ENCODE data around the gene FGF10.

FGF10 gene

DNA sequence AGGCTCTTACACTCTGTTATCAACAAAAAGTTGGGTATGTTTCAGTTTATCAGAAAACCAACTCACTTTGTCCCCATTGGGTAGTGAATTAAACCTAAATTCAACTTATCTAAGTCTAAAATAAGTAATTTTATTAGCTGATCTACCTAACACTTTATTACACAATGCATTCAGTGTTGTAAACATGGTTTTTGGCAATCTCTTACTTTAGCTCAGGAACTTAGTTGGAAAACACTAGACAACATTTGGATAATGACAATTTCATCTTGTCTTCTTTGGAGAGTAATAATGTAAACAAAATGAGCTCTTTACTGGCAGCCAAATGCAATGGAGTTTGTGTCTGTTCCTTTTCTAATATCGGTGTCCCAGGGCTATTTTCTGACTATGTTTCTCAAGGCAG, 33.0 kb downstream of the FGF10 start:
- no peak for DNase-seq (ENCODE audit: low read depth in 2 of 2)

- no peak for DNase-seq (ENCODE audit: low read depth in 2 of 2)
These were observed 43.3 kb downstream of the FGF10 start for GRCh38 chr5:44345871-44346270.

- no peak for DNase-seq (ENCODE audit: low read depth in 2 of 2)
These were observed 52.5 kb downstream of the FGF10 start for GRCh38 chr5:44336708-44337107.

DNA sequence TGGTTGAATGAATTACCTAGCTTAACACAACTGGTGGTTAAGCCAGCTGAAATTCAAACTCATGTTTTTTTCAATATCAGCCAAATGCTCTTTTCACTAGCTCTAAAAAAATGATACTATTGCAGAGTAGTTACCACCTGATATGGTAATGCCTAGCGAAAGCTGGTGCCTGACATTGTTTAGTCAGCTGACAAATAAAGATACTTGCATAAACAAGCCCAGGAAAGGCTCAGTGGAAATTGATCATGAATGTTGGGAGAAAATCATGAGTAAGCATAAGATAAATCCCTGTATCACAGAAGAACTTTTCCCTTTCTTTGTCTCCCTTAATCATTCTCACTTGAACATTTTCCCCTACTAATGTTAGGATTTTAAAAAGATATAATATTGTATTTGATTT, 54.6 kb downstream of the FGF10 start:
- no peak for DNase-seq (ENCODE audit: low read depth in 2 of 2)

- DNase-seq (ENCODE audit: low read depth in 2 of 2): no peak
These were observed 56.8 kb downstream of the FGF10 start for GRCh38 chr5:44332285-44332971.

DNA sequence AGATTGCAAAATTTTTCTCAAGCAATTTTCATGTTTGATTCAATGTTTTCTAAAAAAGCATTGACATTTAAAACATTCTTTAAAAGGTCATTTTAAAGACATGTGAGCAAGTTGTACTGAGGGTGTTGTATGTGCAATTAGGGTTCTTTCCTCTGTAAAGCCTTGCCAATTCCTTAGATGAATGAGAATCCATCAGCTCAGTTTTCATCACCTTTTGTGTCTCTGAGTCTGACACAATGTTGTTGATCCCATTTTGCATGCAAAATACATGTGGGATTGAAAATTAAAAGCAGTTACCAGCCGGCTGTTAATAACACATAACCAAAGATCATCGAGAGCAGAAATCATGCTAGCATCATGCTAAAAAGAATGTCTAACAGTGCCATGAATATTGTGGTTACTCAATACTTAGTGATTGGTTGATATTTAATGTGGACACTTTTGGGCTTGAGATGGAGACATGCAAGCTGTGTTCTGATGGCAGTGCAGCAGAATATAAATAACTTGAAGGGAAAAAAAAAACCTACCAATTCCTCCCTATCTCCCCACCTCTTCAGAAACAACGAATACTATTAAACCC, 57.7 kb downstream of the FGF10 start:
- no peak for DNase-seq (ENCODE audit: low read depth in 2 of 2)

GRCh38 chr5:44329716-44330115, 59.5 kb downstream of the FGF10 start:
- no peak for DNase-seq (ENCODE audit: low read depth in 2 of 2)

DNA sequence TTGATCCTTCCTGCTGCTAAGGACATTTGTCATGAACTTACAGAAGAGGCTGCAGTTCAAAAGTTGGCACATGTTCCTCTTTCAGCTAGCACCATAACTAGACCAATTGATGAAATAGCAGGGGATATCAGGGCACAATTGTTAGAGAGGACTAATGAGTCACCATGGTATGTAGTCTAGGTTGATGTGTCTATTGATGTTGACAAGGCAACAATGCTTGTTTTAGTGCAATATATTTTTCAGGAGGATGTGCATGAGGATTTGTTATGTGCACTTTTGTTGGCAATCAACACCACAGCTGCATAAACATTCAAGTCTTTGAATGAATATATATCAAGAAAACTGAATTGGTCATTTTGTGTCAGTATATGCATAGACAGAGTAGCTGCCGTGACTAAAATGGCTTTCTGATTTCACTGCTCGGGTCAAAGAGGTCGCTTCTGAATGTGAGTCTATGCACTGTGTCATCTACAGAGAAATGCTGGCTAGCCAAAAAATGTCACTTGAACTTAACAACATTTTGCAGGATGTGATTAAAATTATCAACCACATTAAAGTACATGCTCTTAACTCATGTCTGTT, 68.0 kb downstream of the FGF10 start:
- DNase-seq (ENCODE audit: low read depth in 2 of 2): no peak

DNA sequence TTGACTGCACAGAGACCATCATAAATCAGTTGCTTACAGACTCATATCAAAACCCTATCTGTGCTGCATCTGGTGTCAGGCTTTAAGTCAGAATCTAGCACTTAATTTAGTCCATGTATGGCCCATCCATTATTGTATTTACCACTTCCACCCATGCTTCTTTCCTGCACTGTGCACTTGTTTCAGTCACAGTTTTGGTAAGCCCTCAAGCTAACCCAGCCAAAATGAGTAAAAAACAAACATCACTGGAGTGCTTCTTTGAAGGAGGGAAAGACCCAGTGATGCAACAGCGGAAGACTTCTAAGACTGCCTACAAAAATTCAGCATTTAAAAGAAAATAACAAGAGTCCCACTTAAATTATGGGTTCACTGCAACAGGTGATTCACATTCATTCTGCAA, 69.0 kb downstream of the FGF10 start:
- DNase-seq (ENCODE audit: low read depth in 2 of 2): no peak

GRCh38 chr5:44318883-44319282, 70.3 kb downstream of the FGF10 start:
- DNase-seq (ENCODE audit: low read depth in 2 of 2): no peak

DNA sequence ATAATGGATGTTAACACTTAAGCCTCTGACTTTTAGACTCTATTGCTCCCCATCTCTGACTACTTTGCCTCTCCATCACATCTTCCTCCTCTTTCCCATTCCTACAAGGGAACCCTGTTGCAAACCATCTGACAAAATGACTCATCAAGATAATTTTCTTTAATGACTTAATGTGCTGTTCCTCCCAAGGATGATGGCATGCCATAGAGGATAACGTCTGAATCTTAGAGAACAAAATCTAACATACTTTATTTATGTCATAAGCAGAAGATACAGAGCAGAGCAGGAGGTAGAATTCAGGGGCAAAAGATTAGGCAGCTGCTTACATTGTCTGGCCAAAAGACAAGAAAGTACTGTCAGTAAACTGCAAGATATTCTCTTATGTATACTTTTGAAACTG, 76.8 kb downstream of the FGF10 start:
- no peak for DNase-seq (ENCODE audit: low read depth in 2 of 2)

GRCh38 chr5:44300551-44300950, 88.7 kb downstream of the FGF10 start:
- DNase-seq (ENCODE audit: low read depth in 2 of 2): no peak

GRCh38 chr5:44299394-44299793, 89.8 kb downstream of the FGF10 start:
- no peak for DNase-seq (ENCODE audit: low read depth in 2 of 2)

- no peak for DNase-seq (ENCODE audit: low read depth in 2 of 2)
These were observed 94.7 kb downstream of the FGF10 start for GRCh38 chr5:44294516-44294915.

DNA sequence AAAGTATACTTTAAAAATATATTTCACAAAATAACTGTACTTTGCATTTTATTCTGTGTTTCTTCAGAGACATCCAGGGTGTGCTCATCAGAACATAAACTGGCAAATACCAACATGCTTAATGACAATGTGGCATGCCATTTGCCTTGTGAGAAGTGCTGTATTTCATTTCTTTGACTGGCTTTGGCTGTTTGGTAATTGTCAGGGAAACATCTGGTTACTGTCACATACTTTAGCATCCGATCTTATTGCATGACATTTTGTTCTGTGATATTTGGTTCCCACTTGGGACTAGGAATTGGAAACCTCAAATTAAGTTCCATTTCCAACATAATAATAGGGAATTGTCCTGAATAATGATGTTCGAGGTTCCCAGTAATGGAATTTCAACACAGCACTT, 96.5 kb downstream of the FGF10 start:
- no peak for DNase-seq (ENCODE audit: low read depth in 2 of 2)

- DNase-seq (ENCODE audit: low read depth in 2 of 2): no peak
These were observed 110.8 kb downstream of the FGF10 start for GRCh38 chr5:44278469-44278868.

GRCh38 chr5:44275908-44276307, 113.3 kb downstream of the FGF10 start:
- DNase-seq (ENCODE audit: low read depth in 2 of 2): no peak

- no peak for DNase-seq (ENCODE audit: low read depth in 2 of 2)
These were observed 113.9 kb downstream of the FGF10 start for GRCh38 chr5:44275329-44275728.

DNA sequence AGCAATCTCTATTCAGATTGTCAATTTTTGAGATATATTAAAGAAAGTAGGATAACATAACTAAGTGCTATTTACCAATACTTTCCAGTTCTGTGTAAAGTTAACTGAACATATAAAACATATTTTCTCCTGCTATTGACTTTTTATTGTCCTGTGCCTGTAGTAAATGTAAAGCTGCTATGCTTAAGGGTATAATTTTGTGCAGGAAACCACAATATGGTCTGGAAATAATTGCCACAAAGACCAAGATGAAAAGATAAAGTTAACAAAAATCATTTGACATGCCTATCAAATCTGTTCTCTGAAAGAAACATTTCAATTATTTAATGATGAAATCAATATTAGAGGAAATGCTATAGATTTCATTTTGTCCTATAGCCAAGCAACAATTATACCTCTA, 121.3 kb downstream of the FGF10 start:
- DNase-seq (ENCODE audit: low read depth in 2 of 2): no peak

- DNase-seq (ENCODE audit: low read depth in 2 of 2): no peak
These were observed 122.2 kb downstream of the FGF10 start for GRCh38 chr5:44266882-44267576.

- DNase-seq (ENCODE audit: low read depth in 2 of 2): no peak
These were observed 123.5 kb downstream of the FGF10 start for GRCh38 chr5:44265713-44266112.

DNA sequence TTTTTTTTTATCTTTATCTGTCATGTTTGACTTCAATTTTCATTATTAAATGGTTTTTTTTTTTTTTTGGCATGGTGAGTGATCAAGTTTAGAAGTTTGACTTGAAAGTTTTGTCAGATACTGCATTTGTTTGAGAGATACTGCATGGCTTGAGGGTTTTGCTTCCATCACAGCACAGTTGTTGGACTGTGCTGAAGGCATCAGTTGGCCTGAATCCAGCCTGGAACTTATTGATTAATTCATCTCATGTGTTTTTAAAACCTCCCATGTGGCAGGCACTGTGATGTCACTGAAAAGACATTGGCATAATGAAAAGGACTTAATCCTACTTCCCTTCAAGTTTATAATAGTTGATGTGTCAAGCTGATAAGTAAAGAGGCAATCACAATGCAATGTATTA, 128.4 kb downstream of the FGF10 start:
- DNase-seq (ENCODE audit: low read depth in 2 of 2): no peak
